DMS53 treated with DMSO at 0.1 percent for 48 hours (cell line): ENCODE data around the gene EPC1.
"Not testable (repeated sequence)": the region's sequence is repeated elsewhere in the genome, so short reads cannot be mapped to it uniquely, and the experiment has no call there.

ENCODE experiments used
- DNase-seq: peaks from one replicate; lab custom pipeline; 2025; ENCODE audit not compliant: unreplicated experiment; lab: John Stamatoyannopoulos, UW

EPC1 gene

GRCh38 chr10:32346551-32347362 is at the start of gene EPC1:
Gene EPC1 (minus strand): TSS chr10:32347158. CDS start chr10:32346915, 243 bp downstream.
- peak; percentile 61 for DNase-seq

- no peak for DNase-seq
Measured at GRCh38 chr10:32393911-32394310, 47.0 kb upstream of the EPC1 start.

GRCh38 chr10:32392284-32392683 is 45.3 kb upstream of the EPC1 start:
- not testable (repeated sequence) for DNase-seq

GRCh38 chr10:32390193-32390592 is 43.2 kb upstream of the EPC1 start:
- DNase-seq, result no peak

- no peak for DNase-seq
Measured at GRCh38 chr10:32388258-32389027, 41.5 kb upstream of the EPC1 start.

- DNase-seq, result no peak
Measured at GRCh38 chr10:32386623-32387260, 39.8 kb upstream of the EPC1 start.

- DNase-seq, result no peak
Measured at GRCh38 chr10:32384171-32384570, 37.2 kb upstream of the EPC1 start.

- no peak for DNase-seq
Measured at GRCh38 chr10:32381165-32381564, 34.2 kb upstream of the EPC1 start.

- DNase-seq, result no peak
Measured at GRCh38 chr10:32379950-32380551, 33.1 kb upstream of the EPC1 start.

GRCh38 chr10:32379318-32379949 is 32.5 kb upstream of the EPC1 start:
- DNase-seq, result peak; percentile 65

- peak; percentile 84 for DNase-seq
Measured at GRCh38 chr10:32378363-32379317, 31.7 kb upstream of the EPC1 start.

GRCh38 chr10:32377458-32378259 is 30.7 kb upstream of the EPC1 start:
- DNase-seq, result peak; percentile 47

GRCh38 chr10:32376771-32377170 is 29.8 kb upstream of the EPC1 start:
- no peak for DNase-seq

GRCh38 chr10:32376097-32376496 is 29.1 kb upstream of the EPC1 start:
- no peak for DNase-seq

GRCh38 chr10:32375631-32376030 is 28.7 kb upstream of the EPC1 start:
- DNase-seq, result no peak

- DNase-seq, result no peak
Measured at GRCh38 chr10:32374605-32375004, 27.6 kb upstream of the EPC1 start.

GRCh38 chr10:32373496-32373895 is 26.5 kb upstream of the EPC1 start:
- no peak for DNase-seq

- DNase-seq, result no peak
Measured at GRCh38 chr10:32373031-32373430, 26.1 kb upstream of the EPC1 start.
